Activated gamma-delta T cell (primary cell): ENCODE data around the gene C22orf15.

ENCODE experiments used
- DNase-seq: peaks from one replicate; lab custom pipeline; 2025; lab: John Stamatoyannopoulos, UW

Gene C22orf15

GRCh38 chr22:23787600-23787896 is 24.8 kb downstream of the C22orf15 start:
- no peak for DNase-seq

DNA sequence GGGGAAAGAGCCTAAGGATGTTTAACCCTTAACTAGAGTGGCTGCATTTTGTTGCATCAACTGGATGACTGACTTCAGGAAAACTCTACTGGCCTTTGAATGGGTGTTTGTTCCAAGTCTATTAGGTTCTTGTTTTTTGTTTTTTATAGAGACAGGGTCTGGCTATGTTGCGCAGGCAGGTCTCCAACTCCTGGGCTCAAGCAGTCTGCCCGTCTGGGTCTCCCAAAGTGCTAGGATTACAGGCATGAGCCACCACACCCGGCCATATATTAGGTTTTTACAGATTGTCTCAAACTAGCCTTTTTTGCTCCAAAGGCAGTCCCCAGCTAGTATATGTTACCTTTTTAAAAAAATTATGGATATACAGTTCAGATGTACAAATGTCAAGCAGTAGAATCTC is 25.1 kb downstream of the C22orf15 start:
- DNase-seq = no peak

DNA sequence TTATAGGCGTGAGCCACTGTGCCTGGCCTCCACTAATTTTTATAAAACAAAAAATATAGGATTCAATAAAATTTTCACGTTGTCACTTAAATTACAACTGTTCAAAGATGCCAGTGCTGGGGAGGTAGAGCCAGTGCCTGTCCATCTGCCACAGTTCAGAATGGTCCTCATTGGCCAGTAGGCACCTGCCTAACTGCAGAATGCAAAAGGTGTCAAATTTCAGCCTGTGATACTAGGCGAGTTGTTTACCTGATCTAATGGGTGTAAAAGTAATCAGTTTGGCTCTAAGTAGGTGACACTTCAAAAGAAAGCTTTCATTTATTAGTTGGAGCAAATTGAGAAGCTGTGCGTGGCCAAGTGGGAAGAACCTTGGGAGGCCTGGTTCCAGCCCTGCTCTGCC is 26.3 kb downstream of the C22orf15 start:
- no peak for DNase-seq

DNA sequence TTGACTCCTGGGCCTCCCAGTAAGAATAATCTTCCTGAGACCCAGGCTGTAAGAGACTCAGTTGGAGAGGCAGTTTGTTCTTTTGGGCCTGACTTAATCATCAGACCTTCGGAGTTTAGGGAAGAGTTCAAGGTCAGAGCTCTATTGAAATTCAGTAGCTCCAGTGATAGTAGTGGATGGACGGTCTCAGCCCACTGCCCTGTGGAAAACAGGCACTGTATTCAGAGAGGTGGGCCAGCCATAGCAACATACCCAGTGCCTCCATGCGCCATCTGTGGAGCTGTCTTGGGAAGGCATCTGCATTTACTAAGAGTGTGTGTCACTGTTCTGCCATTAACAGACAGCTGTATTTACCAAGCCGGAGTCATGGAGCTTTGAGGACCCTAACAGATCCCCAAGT is 26.8 kb downstream of the C22orf15 start:
- DNase-seq = no peak

- DNase-seq = no peak
These were observed 28.3 kb downstream of the C22orf15 start for GRCh38 chr22:23790819-23791737.

DNA sequence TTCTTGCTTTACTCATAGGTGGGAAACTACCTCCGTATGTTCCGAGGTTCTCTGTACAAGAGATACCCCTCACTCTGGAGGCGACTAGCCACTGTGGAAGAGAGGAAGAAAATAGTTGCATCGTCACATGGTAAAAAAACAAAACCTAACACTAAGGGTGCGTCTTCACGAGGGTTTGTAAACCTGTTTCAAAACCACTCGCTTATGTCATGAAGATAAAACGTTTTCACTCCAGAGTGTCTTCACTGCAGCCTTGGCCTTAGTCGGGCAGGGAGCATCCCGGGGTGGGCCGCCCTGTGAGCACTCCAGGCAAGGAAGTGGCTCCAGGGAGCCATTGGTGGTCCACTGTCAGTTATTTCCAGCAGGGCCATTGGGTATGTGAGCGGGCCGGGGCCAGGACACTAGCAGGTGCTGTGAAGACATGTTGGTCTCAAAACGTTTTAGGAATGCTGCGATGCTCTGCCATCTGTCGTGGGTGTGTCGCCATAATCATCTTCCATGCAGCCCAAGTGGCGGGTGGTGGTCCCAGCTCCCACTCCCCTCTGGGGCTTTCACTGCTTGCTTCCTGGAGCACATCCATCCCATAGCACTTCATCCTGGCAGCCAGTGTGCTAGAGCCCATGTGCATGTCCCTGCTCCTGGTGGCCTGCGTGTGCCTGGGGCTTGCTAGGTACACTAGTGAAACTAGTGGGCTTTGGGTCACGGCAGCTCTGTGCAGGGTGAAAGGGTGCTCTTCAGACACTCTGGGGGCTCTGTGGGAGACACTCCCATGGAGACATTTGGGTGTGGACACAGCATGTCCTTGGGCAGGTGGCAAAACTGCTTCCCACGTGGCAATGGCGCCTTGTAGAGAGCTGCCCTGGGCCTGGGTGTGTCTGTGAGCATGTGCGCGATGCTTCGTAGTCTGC is 29.2 kb downstream of the C22orf15 start:
- DNase-seq = no peak

DNA sequence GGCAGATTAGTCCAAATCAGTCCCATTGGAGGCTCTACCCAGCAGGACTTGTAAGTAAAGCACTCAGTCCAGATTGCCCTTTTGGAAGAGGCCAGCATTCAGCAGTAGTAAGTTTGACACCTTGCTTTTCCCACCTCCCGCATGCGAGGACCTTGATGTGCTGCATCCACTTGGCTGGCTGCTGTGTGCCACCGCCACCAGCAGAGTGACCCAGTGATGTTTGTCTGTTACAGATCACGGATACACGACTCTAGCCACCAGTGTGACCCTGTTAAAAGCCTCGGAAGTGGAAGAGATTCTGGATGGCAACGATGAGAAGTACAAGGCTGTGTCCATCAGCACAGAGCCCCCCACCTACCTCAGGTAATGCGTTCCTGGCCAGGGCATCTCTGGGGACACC is 30.5 kb downstream of the C22orf15 start:
- DNase-seq = no peak

DNA sequence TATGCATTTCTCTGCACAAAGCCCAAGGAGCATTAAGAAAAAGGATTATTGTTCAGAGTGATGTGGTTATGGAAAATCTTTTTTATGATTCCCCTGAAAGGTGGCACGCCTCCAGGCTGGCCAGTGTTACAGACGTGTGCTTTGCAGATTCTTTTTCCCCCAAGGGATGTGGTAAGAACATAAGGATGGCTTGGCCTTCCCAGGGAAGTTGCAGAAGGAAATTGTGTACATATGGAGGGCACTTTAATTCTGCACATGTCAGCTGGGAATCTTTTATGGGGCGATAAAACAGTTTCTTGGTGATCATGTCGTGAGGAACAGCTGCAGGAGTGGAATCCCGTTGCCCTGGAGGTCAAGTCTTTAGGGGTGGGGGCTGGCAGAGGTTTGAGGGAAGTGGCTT is 33.7 kb downstream of the C22orf15 start:
- DNase-seq = no peak

GRCh38 chr22:23800297-23801237 is 37.8 kb downstream of the C22orf15 start:
- DNase-seq = no peak

DNA sequence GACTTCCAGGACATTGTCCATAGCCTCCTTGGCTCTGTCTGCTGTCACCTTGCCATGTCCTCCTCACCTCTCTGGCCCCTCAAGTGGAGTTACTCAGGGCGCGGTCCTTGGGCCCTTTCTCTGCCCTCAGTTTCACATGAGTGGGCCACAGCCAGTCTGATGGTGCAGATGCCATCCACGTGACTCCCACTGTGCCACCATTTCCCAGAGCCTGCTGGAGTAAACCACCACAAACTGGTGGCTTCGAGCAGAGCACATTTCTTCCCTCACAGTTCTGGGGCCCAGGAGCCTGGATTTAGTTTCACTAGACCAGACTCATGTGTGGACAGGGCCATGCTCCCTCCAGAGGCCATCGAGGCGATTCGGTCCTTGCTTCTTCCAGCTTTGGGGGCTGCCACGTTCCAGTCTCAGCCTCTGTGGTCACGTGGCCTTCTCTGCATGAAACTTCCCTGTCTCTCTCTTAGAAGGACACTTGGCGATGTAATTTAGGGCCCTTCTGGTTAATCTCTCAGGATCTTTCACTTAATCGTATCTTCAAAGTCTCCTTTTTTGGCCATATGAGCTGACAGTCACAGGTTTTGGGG is 38.5 kb downstream of the C22orf15 start:
- DNase-seq = no peak

DNA sequence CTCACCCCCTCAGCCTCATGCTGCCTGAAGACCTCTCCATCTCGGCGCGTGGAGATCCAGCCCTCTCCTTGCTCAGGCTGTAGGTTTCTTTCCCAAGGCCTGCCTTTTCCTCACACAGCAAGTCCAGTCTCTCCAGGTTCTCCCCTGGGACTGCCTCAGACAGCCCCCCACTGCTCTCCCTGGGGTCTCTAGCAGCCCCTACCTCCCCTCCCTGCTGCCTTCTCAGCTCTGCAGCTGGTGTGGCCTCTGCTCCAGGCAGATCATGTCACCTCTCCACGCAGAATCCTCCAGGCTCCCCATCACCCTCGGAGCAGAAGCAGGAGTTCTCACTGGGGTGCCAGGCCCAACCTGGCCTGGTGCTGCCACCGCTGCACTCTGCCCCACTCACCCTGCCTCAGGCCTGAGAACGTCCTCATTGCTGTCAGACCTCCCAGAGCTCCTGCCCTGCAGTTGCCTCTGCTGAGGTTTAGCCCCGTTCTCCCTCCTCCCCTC is 39.1 kb downstream of the C22orf15 start:
- no peak for DNase-seq

DNA sequence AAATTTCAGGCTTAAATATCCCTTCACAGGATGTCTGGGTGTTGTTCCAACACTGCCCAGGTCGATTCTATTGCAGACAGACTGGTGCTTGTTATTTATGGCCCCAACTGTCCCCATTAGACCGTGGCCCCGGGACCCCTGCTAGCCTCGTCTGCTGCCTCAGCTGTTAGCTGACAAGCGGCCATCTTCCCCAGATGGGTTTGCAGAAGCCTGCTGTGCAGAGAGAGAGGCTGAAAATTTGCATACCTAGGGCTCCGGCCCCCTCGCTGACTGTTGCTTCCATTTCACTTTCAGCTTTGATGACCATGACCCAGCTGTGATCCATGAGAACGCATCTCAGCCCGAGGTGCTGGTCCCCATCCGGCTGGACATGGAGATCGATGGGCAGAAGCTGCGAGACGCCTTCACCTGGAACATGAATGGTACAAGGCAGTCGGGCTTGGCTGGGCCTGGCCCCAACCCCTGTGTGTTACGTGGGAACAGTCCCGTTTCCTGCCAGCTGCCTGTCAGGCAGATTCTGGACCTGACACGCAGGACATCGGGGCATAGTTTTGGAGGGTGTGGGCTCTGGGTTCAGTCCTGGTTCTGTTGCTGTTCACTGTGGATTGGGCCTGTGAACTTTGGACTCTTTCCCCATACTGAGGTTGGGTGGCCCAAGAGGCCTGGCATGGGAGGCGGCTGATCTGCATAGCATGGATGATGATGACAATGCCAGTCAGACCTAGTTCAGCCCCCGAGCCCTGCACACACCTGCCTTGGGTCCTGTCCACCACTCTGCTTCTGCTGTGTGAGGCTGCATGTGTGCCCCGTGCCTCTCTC is 40.4 kb downstream of the C22orf15 start:
- DNase-seq = no peak

- no peak for DNase-seq
These were observed 42.0 kb downstream of the C22orf15 start for GRCh38 chr22:23804781-23805291.

GRCh38 chr22:23806837-23807236 is 44.0 kb downstream of the C22orf15 start:
- DNase-seq = no peak

GRCh38 chr22:23812378-23812777 is 49.6 kb downstream of the C22orf15 start:
- DNase-seq = no peak
